Measurements from ENCODE around the gene ANTXR1. TPM values are rescaled to one million over a fixed set of nuclear protein-coding genes. Genes with fewer than 3 reads are reported as not detected.

Gene ANTXR1
- total RNA-seq, 1 donor from 2014 or later = 144 TPM

DNA sequence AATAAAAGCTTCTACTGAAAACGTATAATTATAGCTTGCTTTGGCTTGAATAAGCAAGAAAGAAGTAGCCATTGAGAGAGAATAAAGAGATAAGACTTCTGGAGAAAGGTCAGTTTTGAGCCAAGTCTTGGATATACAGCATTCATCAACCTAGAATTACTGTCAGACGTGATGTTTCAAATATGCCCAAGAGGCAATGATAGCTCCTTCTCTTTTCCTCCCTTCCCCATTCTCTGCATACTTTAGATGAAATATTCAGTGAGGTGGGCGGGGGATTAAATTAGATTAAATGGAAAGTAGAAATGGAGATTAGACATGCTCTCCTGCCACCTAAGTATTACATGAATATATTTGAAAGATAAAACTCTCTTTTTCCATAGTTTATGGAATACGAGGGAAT is 8.7 kb downstream of the ANTXR1 start:
- H3K4me1 Mint-ChIP-seq = peaks cover 43% of the 10 kb centered on the region
- peaks cover 4% of the 10 kb centered on the region for H3K9me3 Mint-ChIP-seq
- H3K4me3 Mint-ChIP-seq = no peak overlapping the region
- TF ChIP-seq, protein P1, sequence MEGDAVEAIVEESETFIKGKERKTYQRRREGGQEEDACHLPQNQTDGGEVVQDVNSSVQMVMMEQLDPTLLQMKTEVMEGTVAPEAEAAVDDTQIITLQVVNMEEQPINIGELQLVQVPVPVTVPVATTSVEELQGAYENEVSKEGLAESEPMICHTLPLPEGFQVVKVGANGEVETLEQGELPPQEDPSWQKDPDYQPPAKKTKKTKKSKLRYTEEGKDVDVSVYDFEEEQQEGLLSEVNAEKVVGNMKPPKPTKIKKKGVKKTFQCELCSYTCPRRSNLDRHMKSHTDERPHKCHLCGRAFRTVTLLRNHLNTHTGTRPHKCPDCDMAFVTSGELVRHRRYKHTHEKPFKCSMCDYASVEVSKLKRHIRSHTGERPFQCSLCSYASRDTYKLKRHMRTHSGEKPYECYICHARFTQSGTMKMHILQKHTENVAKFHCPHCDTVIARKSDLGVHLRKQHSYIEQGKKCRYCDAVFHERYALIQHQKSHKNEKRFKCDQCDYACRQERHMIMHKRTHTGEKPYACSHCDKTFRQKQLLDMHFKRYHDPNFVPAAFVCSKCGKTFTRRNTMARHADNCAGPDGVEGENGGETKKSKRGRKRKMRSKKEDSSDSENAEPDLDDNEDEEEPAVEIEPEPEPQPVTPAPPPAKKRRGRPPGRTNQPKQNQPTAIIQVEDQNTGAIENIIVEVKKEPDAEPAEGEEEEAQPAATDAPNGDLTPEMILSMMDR (IDR thresholded peaks at IDR 0.05; ENCODE audit: unreplicated experiment) = no peak
- no peaks in the 10 kb centered on the region for H3K27me3 Mint-ChIP-seq (ENCODE audit: low read depth)
- H3K36me3 Mint-ChIP-seq = peaks cover 3% of the 10 kb centered on the region
- H3K27ac Mint-ChIP-seq = peak overlapping the region; percentile 81
- no peak for DNase-seq (ENCODE audit: low spot score in 2 of 2, unreplicated experiment in 2 of 2)

DNA sequence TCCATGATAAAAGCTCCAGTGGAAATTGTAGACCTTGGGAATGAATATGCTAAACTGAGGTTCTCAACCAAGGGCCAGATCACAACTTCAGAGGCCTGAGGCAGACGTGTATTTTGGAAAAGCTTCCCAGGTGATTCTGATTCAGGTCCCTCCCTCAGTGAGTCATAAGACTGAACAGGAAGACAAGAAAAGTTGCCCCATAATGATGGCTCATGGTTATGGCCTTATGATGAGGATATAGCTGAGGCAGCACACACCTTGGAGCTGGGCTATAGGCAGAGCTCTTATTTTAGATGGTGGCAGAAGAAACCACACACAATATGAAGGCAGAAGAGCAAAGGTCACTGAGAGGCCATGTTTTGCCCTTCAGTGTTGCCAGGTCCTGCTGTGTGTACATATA is 9.6 kb downstream of the ANTXR1 start:
- no peak overlapping the region for H3K4me3 Mint-ChIP-seq
- peaks cover 11% of the 10 kb centered on the region for H3K36me3 Mint-ChIP-seq
- TF ChIP-seq, protein P1 (IDR thresholded peaks at IDR 0.05; ENCODE audit: unreplicated experiment) = no peak
- no peaks in the 10 kb centered on the region for H3K27me3 Mint-ChIP-seq (ENCODE audit: low read depth)
- peaks cover 12% of the 10 kb centered on the region for H3K9me3 Mint-ChIP-seq
- H3K4me1 Mint-ChIP-seq = peaks cover 34% of the 10 kb centered on the region
- H3K27ac Mint-ChIP-seq = no peak overlapping the region
- DNase-seq (ENCODE audit: low spot score in 2 of 2, unreplicated experiment in 2 of 2) = no peak

DNA sequence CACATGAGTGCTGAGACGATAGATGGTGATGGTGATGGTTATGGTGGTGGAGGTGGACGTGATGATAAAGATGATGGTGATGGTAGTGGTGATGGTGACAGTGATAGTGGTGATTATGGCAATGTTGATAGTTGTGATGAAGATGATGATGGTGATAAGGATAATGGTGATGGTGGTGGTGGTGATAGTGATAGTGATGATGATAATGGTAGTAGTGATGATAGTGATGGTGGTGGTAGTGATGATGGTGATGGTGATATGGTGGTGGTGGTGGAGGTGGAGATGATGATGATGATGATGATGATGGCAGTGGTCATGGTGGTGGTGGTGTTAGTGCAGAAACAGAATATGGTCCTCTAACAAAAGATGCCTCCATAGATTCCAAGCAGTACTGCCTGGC is 10.3 kb downstream of the ANTXR1 start:
- no peak overlapping the region for H3K4me3 Mint-ChIP-seq
- peaks cover 17% of the 10 kb centered on the region for H3K9me3 Mint-ChIP-seq
- no peak for DNase-seq (ENCODE audit: low spot score in 2 of 2, unreplicated experiment in 2 of 2)
- H3K36me3 Mint-ChIP-seq = peaks cover 15% of the 10 kb centered on the region
- H3K4me1 Mint-ChIP-seq = peaks cover 28% of the 10 kb centered on the region
- TF ChIP-seq, protein P1 (IDR thresholded peaks at IDR 0.05; ENCODE audit: unreplicated experiment) = no peak
- H3K27ac Mint-ChIP-seq = no peak overlapping the region
- no peaks in the 10 kb centered on the region for H3K27me3 Mint-ChIP-seq (ENCODE audit: low read depth)

DNA sequence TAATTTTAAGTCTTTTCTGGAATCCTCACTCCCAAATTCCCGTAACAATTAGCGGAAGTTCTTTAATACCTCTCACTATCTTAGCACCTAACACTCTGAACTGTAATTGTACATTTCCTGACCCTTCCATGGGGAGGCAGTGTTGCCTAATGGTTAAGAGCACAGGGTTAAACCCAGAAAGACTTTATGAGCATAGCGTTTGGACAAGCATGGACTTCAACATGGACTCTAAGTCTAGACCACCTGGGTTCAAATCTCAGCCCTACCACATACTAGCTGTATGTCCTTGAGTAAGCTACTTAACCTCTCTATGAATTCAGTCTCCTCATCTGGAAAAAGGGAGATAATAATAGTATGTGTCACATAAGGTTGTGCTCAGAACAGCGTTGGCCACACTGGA is 13.0 kb downstream of the ANTXR1 start:
- TF ChIP-seq, protein P1 (IDR thresholded peaks at IDR 0.05; ENCODE audit: unreplicated experiment) = no peak
- H3K27ac Mint-ChIP-seq = no peak overlapping the region
- H3K4me3 Mint-ChIP-seq = no peak overlapping the region
- no peak for DNase-seq (ENCODE audit: low spot score in 2 of 2, unreplicated experiment in 2 of 2)
- peaks cover 12% of the 10 kb centered on the region for H3K4me1 Mint-ChIP-seq
- no peaks in the 10 kb centered on the region for H3K27me3 Mint-ChIP-seq (ENCODE audit: low read depth)
- peaks cover 17% of the 10 kb centered on the region for H3K9me3 Mint-ChIP-seq
- peaks cover 15% of the 10 kb centered on the region for H3K36me3 Mint-ChIP-seq

DNA sequence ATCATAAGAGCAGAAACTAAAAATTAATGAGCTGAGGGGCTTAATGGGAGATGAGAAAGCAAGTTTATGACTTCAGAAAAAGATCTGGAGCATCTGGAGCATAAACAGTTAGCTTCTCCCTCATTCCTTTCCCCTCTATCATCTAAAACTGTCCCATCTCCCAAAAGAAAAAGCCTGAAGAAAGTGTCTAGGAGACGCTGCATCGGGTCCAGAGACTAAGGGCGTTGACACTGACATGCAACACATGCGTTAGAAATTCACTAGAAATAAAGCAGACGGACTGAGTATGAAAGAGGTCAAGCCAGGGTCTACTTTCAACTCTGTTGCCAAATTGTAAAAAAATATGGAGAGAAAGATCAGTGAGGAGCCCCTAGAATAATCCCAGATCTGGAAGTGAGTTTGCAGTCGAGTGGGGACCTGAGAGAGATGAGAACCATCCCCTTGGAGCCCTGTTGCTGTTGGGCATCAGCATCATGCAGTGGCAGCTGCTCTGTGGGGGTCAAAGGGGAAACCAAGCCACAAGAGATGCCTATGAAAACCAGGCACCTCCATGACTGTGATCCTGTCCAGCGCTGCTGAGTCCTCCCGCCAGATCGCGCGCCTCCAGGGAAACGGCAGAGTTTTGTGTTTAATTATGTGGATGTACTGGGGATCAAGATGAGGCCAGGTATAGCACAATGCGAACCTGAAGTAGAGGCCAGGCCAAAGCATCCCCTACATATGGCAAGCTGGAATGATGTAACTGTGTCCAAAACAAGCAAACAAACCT is 13.9 kb downstream of the ANTXR1 start:
- peaks cover 17% of the 10 kb centered on the region for H3K9me3 Mint-ChIP-seq
- no peak overlapping the region for H3K4me3 Mint-ChIP-seq
- peaks cover 9% of the 10 kb centered on the region for H3K4me1 Mint-ChIP-seq
- no peaks in the 10 kb centered on the region for H3K27me3 Mint-ChIP-seq (ENCODE audit: low read depth)
- H3K27ac Mint-ChIP-seq = no peak overlapping the region
- TF ChIP-seq, protein P1 (IDR thresholded peaks at IDR 0.05; ENCODE audit: unreplicated experiment) = no peak
- no peak for DNase-seq (ENCODE audit: low spot score in 2 of 2, unreplicated experiment in 2 of 2)
- H3K36me3 Mint-ChIP-seq = peaks cover 15% of the 10 kb centered on the region
